HCT116 (cell line): ENCODE data around the gene MCF2L.

Experiments
- EZH2 ChIP-seq: fragments of 200-600 bp; sonication (generic); IDR thresholded peaks from 2 replicates; pipeline ENCODE4 v1.6.1; 2017; ENCODE audit warnings: antibody characterized with exemption, mixed run types
- EZH2phosphoT487 ChIP-seq: fragments of 200-600 bp; IDR thresholded peaks from 2 replicates; pipeline ENCODE4 v1.6.1; 2018; ENCODE audit warnings: antibody characterized with exemption, borderline replicate concordance
- POLR2A ChIP-seq: IDR thresholded peaks from 2 replicates; pipeline ENCODE4 v1.7.0; 2011; ENCODE audit warnings: borderline replicate concordance; ENCODE audit not compliant: insufficient read depth, insufficient read length; ENCODE audit errors: extremely low read depth
- POLR2AphosphoS5 ChIP-seq: IDR thresholded peaks from 2 replicates; pipeline ENCODE4 v1.6.1; 2011; ENCODE audit warnings: mild to moderate bottlenecking, low read depth, low read length, moderate library complexity
- RAD21 ChIP-seq: IDR thresholded peaks from 2 replicates; pipeline ENCODE4 v1.6.1; 2012; ENCODE audit warnings: low read depth, mild to moderate bottlenecking
- TCF7L2 ChIP-seq: IDR thresholded peaks from 2 replicates; pipeline ENCODE4 v1.7.0; 2011; ENCODE audit warnings: borderline replicate concordance, inconsistent platforms; ENCODE audit not compliant: insufficient read depth, insufficient read length; ENCODE audit errors: extremely low read depth
- YY1 ChIP-seq: IDR thresholded peaks from 2 replicates; pipeline ENCODE4 v1.6.1; 2011; ENCODE audit warnings: low read length, low read depth, moderate library complexity, mild to moderate bottlenecking; ENCODE audit not compliant: insufficient replicate concordance; ENCODE audit errors: extremely low read depth
- ZNF274 ChIP-seq: fragments of 200-500 bp; sonication (Bioruptor generic); IDR thresholded peaks from 2 replicates; pipeline ENCODE4 v1.6.1; 2014; ENCODE audit warnings: mild to moderate bottlenecking, low read depth, low read length, inconsistent platforms
- TF ChIP-seq, protein P1 (sequence below), 3 experiments: fragments of 200-600 bp in 1 of 3; sonication (generic) in 1 of 3; IDR thresholded peaks in 2 of 3; conservative IDR thresholded peaks in 1 of 3; 2 replicates each; pipeline ENCODE4 v1.5.1; 2012 to 2017; ENCODE audit warnings: low read depth in 2 of 3, low read length in 2 of 3, antibody characterized with exemption in 1 of 3, borderline replicate concordance in 1 of 3, control low read depth in 1 of 3, mild to moderate bottlenecking in 1 of 3, mixed read lengths in 1 of 3, mixed run types in 1 of 3, moderate library complexity in 1 of 3; ENCODE audit not compliant: insufficient read depth in 1 of 3
- TF ChIP-seq, protein P2 (sequence below): IDR thresholded peaks from 2 replicates; pipeline ENCODE4 v1.6.1; 2012; ENCODE audit warnings: low read depth
- TF ChIP-seq, protein P3 (sequence below): IDR thresholded peaks from 2 replicates; pipeline ENCODE4 v1.6.1; 2012

DNA sequence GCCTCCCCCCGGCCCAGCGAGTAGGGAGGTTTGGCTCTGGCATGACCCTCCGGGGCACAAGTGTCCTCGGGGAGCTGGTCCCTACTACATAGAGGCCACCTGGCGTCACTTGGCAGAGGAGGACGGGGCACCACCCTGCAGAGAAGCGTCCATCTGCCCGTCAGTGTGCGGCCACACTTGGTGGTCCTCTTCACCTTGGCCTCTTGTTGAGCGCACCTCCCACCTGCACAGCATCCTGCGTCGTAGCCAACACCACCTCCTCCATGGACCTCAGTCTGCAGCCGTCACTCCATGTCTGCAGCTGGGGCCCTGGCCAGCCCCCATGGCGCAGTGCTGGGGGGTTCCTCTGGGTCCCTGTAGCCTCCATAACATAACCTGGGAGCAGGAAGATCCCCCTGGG, 35.1 kb downstream of the MCF2L start:
- no peak for TF ChIP-seq RAD21
- no peak for TF ChIP-seq POLR2AphosphoS5
- TF ChIP-seq, protein P1, sequence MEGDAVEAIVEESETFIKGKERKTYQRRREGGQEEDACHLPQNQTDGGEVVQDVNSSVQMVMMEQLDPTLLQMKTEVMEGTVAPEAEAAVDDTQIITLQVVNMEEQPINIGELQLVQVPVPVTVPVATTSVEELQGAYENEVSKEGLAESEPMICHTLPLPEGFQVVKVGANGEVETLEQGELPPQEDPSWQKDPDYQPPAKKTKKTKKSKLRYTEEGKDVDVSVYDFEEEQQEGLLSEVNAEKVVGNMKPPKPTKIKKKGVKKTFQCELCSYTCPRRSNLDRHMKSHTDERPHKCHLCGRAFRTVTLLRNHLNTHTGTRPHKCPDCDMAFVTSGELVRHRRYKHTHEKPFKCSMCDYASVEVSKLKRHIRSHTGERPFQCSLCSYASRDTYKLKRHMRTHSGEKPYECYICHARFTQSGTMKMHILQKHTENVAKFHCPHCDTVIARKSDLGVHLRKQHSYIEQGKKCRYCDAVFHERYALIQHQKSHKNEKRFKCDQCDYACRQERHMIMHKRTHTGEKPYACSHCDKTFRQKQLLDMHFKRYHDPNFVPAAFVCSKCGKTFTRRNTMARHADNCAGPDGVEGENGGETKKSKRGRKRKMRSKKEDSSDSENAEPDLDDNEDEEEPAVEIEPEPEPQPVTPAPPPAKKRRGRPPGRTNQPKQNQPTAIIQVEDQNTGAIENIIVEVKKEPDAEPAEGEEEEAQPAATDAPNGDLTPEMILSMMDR (IDR thresholded peaks at IDR 0.05 in 2 of 3, conservative IDR thresholded peaks at IDR 0.05 in 1 of 3; ENCODE audit: borderline replicate concordance in 1 of 3, insufficient read depth in 1 of 3, low read depth in 2 of 3, low read length in 2 of 3), result no peak
- no peak for TF ChIP-seq POLR2A
- no peak for TF ChIP-seq TCF7L2
- no peak for TF ChIP-seq ZNF274
- no peak for TF ChIP-seq EZH2
- TF ChIP-seq, protein P2, sequence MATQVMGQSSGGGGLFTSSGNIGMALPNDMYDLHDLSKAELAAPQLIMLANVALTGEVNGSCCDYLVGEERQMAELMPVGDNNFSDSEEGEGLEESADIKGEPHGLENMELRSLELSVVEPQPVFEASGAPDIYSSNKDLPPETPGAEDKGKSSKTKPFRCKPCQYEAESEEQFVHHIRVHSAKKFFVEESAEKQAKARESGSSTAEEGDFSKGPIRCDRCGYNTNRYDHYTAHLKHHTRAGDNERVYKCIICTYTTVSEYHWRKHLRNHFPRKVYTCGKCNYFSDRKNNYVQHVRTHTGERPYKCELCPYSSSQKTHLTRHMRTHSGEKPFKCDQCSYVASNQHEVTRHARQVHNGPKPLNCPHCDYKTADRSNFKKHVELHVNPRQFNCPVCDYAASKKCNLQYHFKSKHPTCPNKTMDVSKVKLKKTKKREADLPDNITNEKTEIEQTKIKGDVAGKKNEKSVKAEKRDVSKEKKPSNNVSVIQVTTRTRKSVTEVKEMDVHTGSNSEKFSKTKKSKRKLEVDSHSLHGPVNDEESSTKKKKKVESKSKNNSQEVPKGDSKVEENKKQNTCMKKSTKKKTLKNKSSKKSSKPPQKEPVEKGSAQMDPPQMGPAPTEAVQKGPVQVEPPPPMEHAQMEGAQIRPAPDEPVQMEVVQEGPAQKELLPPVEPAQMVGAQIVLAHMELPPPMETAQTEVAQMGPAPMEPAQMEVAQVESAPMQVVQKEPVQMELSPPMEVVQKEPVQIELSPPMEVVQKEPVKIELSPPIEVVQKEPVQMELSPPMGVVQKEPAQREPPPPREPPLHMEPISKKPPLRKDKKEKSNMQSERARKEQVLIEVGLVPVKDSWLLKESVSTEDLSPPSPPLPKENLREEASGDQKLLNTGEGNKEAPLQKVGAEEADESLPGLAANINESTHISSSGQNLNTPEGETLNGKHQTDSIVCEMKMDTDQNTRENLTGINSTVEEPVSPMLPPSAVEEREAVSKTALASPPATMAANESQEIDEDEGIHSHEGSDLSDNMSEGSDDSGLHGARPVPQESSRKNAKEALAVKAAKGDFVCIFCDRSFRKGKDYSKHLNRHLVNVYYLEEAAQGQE, result no peak
- TF ChIP-seq, protein P3, sequence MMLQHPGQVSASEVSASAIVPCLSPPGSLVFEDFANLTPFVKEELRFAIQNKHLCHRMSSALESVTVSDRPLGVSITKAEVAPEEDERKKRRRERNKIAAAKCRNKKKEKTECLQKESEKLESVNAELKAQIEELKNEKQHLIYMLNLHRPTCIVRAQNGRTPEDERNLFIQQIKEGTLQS, result no peak
- TF ChIP-seq YY1, result no peak
- TF ChIP-seq EZH2phosphoT487, result no peak
